Adrenal gland (tissue), 5 donors: ENCODE results near the gene MCF2L.

Source experiments
- CTCF ChIP-seq, 6 experiments: fragments of 450-650 bp in 4 of 6; fragments of 200-600 bp in 2 of 6; sonication (generic) in 1 of 6; IDR thresholded peaks; 1 replicate in 5 of 6; 2 replicates in 1 of 6; pipeline versions ENCODE4 v1.5.1 to v1.8.0; 2016 to 2021; ENCODE audit warnings: antibody characterized with exemption in 6 of 6, mild to moderate bottlenecking in 2 of 6, moderate library complexity in 1 of 6
- POLR2A ChIP-seq, 2 donors: fragments of 450-650 bp; IDR thresholded peaks; one replicate each; pipeline ENCODE4 v1.6.1; 2017; ENCODE audit warnings: antibody characterized with exemption in 2 of 2, mild to moderate bottlenecking in 2 of 2, moderate library complexity in 1 of 2
- donor health status: DM: no; HTN: no; CAD: no.

- TF ChIP-seq CTCF (IDR thresholded peaks at IDR 0.05) (no peak), POLR2A (IDR thresholded peaks at IDR 0.05) (no peak)
Observed at GRCh38 chr13:113045251-113046127, 76.5 kb downstream of the MCF2L start.
